NCI-H1417 treated with DMSO at 0.1 percent for 48 hours (cell line): Measurements from ENCODE around the gene TRIM44.

Experiments used
- DNase-seq: peaks from one replicate; lab custom pipeline; 2025; lab: John Stamatoyannopoulos, UW

Gene TRIM44

DNA sequence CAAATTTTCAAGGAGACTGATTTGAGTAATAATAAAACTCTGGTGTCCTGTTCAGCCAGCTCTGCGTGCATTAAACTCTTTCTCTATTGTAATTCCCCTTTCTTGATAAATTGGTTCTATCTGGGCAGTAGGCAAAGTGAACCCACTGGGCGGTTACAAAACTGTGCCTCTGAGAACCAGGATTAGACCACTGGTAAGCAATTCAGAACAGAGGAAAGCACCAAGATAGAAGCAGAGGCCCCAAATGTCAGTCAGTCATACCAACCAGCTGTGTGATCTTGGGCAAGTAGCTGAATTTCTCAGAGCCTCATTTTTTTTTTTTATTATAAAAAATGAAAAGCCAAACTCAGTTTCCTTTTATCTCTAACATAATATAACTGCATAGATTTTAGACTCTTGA, 54.9 kb downstream of the TRIM44 start:
- no peak for DNase-seq

DNA sequence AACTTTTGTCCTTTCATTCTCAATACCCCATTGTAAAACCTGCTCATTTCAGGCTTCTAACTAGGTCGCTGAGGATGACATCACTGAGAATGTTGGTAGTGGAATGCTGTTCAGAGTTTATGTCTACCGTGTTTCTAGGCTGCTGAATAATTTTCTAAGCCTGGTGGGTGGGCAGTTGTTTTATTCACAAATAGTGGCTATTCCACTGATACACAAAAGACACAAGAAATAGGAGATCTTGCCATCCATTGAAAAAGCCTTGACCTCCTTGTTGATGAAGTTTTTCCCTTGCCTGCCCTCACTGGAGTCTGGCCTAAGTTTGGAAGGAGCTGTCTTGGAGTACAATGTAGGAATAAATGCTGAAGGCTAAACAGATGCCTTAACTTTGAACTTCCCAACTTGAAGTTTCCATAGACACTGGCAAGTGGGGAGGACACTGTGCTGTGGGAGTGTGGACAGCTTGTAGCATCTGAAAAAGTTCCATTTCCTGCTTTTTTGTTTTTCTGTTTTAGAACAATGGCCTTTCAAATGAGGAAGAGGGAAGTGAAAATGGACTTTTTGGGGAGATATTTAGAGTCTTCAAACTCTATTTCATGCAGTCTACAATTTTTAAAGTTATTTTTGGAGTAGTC, 59.2 kb downstream of the TRIM44 start:
- no peak for DNase-seq

DNA sequence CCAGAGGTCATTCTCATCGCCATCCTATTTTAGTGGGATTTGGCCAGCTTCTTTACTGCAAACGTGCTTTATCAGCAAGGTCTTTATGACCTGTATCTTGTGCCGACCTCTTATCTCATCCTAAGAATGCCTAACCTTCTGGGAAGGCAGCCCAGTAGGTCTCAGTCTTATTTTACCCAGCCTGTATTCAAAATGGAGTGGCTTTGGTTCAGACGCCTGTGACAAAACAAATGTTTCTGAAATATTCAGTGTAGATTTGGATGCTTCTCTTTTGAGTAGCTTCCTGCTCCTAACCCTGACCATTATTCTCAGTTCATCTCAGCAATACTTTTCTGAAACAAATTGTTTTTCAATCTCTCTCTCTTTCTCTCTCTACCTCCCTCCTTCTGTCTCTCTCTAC, 60.1 kb downstream of the TRIM44 start:
- DNase-seq, result no peak

DNA sequence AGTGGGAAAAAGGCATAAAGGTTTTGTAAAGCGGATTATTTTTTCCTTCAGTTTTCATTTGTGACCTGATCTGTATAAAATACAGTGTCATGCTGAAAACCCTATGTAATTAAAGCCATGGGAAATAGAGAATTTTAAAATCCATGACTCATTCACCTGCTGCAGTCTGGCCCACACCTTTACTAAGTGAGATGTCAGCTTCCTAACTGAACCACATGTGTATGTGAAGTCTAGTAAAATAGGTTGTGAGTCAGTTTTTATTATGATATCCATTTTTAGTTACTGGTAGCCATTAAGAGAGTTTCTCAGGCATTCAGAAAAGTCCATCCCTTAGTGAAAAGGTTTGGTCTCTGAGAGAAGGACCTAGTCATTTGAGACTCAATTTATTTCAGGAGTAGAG, 60.9 kb downstream of the TRIM44 start:
- DNase-seq, result no peak

DNA sequence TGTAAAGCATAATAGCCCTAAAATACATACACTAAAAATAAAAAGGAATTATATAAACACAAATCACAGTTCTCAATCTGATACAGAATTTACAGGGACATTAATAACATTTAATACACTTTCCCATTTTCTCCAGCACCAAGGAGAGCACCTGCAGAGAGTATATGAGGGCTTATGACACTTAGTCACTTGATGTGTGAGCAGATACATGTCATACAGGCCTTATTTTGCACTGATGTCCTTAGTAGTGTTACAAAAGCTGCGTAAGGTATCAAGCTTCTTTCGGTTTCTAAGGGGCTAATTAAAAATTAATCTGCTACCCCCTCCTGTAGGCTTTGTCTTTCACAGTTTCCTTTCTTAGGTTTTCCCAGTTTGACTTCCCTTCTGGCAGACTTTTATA, 61.3 kb downstream of the TRIM44 start:
- no peak for DNase-seq

DNA sequence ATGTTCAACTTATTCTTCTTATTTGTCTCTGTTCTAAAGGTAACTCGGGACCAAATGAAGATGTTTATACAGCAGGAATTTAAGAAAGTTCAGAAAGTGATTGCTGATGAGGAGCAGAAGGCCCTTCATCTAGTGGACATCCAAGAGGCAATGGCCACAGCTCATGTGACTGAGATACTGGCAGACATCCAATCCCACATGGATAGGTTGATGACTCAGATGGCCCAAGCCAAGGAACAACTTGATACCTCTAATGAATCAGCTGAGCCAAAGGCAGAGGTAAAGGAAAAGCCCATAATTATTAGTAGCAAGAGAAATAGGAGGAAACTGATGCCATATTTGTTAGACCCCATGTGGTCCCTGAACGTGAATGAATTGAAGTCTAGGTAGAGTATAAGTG, 63.3 kb downstream of the TRIM44 start:
- DNase-seq, result no peak

DNA sequence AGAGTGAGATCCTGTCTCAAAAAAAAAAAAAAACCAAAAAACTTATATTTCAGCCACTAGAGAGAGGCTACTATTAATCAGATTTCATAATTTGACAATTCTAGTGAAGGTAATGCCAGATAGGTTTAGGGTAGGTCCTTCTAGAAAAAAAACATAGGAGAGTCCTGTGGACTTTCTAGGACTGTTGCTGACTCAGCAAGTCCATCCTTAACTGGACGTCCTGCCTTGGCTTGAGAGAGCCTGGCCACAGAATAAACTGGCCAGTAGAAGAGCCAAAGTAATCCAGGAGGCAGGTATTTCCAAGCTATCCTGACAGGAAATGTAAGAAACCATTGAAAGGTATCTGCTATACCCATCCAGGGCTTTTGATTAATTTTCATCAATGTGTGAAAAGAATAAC, 64.6 kb downstream of the TRIM44 start:
- no peak for DNase-seq

DNA sequence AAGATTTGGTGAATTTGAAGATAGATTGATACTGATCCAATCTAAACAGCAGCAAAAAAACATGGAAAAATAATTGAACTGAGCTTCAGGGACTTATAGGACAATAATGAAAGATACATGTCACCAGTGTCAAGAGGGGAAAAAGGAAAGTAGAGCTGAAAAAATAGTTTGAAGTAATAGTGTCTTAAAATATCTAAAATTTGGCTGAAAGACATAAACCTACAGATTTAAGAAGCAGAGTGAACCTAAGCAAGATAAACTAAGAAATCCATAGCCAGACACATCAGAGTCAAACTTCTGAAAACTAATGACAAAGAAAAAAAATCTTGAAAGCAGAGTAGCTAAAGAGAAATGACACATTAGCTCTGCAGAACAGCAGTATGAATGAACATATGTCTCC, 67.7 kb downstream of the TRIM44 start:
- no peak for DNase-seq

DNA sequence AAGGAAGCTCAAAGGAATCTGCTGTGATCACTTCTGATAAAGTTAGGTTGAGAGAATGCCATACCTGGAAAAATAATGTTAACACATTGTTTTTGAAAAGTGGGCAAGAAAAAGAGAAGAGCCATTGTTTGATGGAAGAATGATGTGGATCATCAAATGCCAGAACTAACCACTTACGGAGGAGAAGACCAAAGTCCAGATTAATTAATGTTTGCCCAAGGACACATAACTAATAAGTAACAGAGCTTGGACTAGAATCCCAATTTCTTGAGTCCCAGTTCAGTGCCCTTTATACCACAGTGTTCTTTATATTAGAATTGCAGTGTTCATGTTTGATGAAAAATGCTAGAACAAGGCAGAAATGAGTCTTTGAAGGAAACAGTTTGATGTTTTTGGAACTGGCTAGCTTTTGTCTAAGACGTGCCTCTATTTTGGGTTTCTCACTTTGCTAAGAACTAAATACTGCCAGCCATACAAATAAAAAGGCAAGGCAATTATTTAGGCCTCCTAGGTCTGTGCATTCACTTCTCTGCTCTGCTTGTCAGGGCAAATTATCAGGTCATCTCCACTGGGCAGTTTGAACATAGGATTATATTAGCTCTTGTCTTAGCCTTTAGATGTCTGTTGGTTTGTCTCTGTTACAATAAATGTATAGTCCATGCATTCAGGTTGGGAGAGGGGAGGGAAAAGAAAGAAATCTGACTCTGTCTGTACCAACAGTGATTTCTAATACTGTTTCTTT, 72.3 kb downstream of the TRIM44 start:
- DNase-seq, result no peak

DNA sequence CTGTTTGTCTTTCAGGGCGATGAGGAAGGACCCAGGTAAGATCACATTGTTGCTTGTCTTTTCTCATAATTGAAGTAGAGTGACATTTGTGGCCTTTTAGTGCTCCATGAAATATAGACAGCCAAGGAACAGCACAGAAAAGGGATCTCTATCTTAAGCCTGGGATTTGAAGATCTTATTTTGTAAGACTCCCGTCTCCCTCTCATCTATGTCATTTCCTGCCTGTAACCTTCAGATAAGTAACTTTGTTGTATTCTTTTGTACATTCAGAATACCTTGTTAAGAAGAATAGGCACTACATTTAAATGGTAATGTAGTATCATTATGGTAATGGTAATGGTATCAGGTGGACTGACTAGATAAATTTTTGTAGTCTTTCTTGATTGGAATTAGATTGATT, 72.8 kb downstream of the TRIM44 start:
- no peak for DNase-seq

DNA sequence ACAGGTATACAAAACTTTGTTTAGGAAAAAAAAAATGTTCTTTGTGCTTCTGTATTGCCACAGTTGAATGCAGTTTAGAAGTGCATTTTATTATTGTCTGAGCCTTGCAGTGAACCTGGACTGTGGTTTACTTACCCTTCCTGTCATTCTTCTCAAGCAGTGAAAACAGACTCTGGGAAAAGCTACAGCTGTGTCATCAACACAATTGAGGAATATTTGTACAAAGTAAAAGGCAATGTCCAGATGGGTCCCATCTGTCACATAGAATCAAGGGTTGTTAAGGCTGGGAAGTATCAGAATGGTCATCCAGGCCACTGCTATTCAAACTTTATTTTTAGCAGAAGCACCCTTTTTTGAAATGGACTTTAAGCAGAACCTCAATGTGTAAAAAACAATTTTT, 73.3 kb downstream of the TRIM44 start:
- no peak for DNase-seq

DNA sequence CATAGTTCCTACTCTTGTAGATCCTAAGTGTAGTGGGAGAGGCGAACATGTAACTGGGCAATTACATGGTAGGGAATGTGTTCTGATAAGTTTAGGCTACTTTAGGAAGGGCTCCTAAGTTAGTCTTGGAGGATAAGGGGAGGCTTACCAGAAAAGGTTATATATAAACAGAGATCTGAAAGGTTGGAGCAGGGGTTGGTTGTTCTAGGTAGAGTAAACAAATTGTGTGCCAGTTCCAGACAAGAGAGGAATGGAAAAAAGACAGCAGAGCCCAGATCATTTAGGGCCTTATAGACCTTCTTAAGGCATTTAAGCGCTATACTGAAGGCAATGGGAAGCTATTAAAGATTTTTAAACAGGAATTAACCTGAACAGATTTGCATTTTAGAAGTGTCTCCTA, 74.4 kb downstream of the TRIM44 start:
- DNase-seq, result no peak

DNA sequence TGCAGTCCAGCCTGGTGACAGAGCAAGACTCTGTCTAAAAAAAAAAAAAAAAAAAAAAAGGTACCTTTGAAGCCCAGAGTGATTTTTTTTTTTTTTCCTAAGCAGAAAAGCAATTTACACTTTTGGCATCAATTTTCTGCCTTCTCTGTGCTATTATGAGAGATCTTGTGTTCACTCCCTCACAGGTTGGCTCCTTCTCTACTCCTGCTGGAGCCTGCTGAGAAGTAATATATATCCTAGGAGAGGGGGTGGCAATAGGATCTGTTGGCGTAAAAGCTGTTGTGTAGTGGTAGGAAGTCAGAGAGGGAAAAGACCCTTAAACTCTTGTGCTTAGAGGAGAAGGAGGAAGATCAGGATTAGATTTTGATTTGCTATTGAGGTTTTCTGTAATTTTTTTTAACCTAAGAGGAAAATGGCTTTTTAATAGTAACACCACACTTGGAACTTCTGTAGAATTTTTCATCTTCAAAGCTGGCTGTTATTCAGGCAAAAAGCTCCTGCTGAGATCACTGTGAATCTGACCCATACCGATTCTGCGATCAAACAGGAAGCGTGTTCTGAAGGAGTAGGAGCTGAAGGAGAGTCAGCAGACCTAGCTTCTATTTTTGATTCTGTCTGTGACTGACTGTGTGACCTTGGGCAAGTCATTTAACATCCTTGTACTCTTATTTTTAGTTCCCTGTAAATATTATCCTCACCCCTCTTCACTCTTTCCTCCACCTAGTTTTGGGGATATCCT, 77.7 kb downstream of the TRIM44 start:
- no peak for DNase-seq

DNA sequence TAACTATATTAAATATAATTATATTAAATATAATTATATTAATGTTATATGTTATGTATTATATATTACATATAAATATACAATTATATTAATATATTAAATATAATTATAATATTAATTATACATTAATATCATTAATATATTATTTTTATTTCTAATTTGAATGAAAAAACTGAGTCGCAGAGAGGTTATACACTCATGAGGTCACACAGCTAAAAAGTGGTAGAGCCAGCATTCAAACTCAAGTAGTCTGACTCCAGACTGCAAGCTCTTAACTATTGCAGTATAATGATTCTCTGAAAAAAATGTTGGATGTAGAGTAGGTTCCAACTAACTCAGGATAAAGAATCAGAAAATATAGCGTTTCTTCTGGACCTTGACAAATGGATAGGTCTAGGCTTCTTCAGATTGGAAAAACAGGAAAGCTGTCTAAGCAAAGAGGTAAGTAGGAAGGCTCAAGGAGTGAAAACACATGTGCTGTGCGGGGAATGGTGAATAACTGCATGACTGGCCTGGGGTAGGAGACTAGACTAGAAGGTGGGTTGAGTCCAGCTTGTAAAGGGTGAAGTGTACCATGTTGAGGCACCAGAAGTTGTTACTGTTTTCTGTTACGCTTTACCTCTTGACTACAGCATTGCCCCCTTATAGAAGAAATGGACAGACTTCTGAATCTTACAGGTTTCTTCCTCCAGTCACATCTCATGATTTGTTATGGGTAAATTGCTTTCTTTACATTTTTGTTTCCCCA, 80.3 kb downstream of the TRIM44 start:
- DNase-seq, result no peak

DNA sequence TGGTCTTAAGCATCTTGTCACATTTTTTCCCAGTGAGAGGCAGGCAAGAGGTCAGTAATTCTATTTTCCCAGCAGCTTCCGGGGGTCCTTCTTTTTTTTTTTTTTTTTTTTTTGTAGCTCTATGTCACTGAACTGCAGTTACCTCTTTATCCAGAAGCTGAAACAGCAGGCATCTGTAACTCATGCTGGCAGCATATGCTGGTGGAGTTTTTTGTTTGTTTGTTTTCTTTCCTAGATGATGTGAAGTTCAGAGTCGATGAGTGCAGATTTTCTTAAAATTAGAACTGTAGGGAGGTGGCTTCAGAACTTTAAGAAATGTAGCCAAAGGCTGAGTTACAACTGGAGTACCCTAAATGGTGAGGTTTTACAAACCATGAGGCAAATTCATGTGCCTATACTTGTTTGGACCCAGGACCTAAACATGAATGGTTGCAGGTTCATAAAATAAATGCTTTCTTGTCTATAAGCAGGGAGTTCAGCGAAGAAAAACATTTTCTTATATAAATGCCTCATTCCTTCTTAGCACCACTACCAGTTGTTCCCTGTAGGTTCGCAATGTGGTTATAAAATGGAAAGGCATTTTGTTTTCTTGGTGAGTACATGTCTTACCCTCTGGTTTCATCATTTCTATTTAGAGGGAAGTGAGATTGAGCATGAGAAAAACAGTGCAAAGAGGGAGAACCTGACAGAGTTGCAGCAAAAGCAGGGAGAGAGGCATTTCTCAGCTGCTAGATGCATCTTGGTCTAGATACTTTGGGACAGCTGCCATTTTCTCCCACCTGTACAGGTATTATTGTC, 84.0 kb downstream of the TRIM44 start:
- no peak for DNase-seq

DNA sequence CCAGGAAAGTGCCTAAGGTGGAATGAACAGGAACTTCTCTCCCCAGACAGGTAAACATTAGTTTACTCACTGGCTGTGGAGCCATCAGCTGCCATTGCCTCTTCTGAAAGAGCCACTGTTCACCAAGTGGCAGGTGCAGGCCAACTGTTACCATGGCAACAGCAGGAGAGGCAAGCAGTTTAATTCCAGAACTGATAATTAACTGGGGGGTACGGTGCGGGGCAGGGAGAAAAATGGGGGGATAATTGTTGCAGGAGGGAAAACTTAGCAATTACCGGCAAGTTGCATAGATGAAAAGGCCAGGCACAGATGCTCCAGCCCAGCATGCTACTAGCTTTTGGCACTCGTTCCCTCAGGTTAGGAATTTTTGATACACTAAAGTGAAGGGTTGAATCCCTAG, 85.1 kb downstream of the TRIM44 start:
- peak; percentile 82 for DNase-seq

DNA sequence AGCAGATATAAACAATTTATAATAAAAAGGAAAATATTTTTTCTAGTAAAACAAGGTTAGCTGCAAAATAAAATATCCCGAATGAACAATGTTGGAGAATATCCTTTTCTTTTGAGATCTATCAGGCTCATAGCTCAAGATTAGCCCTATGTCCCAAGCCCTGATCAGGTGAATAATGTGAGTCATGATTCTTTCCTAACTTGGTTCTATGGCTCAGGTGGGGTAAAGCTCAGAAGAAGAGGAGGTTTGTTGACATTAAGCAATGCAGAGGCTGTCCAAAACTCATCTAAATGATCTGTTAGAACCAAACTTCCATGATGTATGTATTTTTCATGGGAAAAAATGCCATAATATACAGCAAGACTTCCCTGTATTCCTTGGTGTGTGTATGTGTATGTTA, 86.1 kb downstream of the TRIM44 start:
- DNase-seq, result no peak

DNA sequence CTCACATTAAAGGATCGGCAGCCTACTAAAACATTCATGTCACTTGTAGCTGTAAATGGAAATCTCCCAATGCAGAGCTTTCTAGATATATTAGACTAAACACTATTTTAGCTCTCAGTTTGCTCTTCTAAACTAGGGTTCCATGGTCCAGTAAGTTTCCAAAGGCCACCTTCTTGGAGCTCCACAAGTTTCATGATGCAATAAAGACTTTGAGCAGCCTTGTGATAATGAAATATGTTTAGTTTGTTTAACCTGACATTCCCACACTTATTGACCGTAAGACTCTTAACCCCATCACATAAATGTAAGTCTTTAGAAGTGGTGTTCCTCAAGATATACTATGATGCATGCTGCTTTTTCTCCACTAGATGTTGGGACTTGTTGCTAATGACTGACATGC, 87.7 kb downstream of the TRIM44 start:
- DNase-seq, result no peak

DNA sequence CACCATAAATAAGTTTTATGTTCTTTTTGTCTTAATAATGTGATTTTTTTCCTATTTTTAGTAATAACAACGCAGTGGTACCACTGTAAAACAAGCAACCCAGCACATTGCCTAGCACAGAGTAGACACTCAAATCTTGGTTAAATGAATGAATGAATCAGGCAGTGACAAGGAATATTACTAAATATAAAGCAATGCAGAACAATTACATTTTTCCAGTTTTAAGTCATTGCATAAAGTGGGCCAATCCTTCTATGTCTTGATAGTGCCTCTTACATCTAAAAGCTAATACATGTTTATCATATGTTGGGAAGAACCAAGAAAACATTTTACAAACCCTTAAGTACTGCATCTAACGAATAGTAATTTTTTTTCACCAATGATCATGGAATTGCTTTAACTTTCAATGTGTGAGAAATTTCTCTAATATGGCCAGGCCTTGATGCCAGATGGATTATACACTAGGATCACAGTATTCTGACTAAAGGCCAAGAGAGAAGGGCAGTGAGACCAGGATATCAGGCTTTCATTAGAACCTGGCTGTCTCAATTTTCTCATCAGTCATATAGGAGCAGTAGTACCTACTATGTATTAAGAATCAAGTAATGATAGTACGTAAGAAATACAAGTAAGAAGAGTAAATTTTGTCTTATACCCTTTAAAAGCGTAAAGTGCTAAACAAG, 88.5 kb downstream of the TRIM44 start:
- DNase-seq, result no peak

DNA sequence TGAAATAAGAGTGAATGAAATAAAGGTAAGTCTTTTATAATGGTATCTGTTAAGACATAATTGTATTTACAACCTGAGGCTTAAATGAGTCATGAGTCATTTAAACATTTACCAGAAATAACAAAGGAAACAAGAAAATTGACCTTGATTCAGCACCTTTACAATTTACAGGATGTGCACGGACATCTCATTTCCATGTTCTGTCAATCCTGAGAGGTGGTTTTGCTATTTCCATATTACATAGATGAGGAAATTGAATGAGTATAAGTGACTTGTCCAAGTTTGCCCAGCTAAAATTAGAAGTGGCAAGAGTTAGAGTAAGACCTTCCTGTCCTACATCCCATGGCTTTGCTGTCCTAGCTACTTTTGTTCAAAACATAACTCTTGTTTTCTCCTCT, 89.1 kb downstream of the TRIM44 start:
- no peak for DNase-seq

DNA sequence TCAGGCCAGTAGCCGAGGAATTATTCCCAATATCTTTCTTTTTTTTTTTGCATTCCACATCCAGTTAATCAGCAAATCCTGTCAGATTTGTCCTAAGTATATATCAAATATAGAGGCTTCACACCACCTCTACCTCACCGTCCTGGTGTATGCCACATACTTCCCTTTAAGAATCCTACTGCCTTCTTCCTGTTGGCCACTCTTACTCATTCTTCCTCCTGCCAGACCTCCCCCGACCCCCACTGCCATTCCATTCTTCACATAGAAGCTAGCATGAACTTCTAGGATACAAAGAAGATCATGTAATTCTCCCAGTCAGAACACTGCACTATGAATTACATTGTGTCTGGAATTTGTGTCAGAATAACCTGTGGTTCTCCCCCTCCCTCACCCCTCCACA, 89.5 kb downstream of the TRIM44 start:
- DNase-seq, result no peak
